GM19397 (cell line): ENCODE data around the gene LYSMD4.

ENCODE experiments used
- ATAC-seq: cut with Tn5 transposase; IDR thresholded peaks from one replicate; pipeline ENCODE4 v1.9.1; 2021; ENCODE audit warnings: mild to moderate bottlenecking, moderate library complexity; ENCODE audit not compliant: unreplicated experiment

LYSMD4 gene

GRCh38 chr15:99706557-99707303 lies 26.5 kb downstream of the LYSMD4 start:
- no peak for ATAC-seq

GRCh38 chr15:99704444-99704838 lies 28.8 kb downstream of the LYSMD4 start:
- peak; percentile 72 for ATAC-seq

GRCh38 chr15:99703603-99704443 lies 29.4 kb downstream of the LYSMD4 start:
- ATAC-seq: peak; percentile 34

GRCh38 chr15:99702895-99703602 lies 30.2 kb downstream of the LYSMD4 start:
- no peak for ATAC-seq

- no peak for ATAC-seq
Observed at GRCh38 chr15:99696096-99696495, 37.1 kb downstream of the LYSMD4 start.

- ATAC-seq: no peak
Observed at GRCh38 chr15:99692825-99693224, 40.4 kb downstream of the LYSMD4 start.

- no peak for ATAC-seq
Observed at GRCh38 chr15:99686290-99686689, 46.9 kb downstream of the LYSMD4 start.

- no peak for ATAC-seq
Observed at GRCh38 chr15:99683000-99683670, 50.1 kb downstream of the LYSMD4 start.

GRCh38 chr15:99682455-99682854 lies 50.8 kb downstream of the LYSMD4 start:
- ATAC-seq: no peak

GRCh38 chr15:99681990-99682389 lies 51.2 kb downstream of the LYSMD4 start:
- no peak for ATAC-seq

- no peak for ATAC-seq
Observed at GRCh38 chr15:99680276-99680675, 53.0 kb downstream of the LYSMD4 start.

- ATAC-seq: no peak
Observed at GRCh38 chr15:99677540-99678134, 55.6 kb downstream of the LYSMD4 start.
